NCI-H2029 treated with DMSO at 0.1 percent for 48 hours (cell line): ENCODE data around the gene DMKN.
A peak's percentile ranks its signal among the peaks of the same experiment; 100 is the strongest.

Source experiments
- DNase-seq: peaks from one replicate; lab custom pipeline; 2025; lab: John Stamatoyannopoulos, UW

Gene DMKN

GRCh38 chr19:35549174-35549788 lies 35.8 kb upstream of the DMKN start:
- DNase-seq = peak; percentile 28

DNA sequence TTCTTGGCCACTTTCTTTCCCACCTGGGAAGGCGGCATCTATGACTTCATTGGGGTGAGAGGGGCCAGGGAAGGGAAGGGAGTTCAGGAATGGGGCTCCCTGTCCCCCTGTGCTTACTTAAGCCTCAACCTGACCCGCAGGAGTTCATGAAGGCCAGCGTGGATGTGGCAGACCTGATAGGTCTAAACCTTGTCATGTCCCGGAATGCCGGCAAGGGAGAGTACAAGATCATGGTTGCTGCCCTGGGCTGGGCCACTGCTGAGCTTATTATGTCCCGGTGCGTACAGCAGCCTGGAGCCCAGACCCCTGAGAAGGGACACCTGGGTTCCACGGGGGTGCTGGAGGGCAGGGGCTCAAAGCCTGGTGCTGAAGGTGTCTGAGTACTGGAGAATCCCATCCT lies 33.1 kb upstream of the DMKN start:
- no peak for DNase-seq

DNA sequence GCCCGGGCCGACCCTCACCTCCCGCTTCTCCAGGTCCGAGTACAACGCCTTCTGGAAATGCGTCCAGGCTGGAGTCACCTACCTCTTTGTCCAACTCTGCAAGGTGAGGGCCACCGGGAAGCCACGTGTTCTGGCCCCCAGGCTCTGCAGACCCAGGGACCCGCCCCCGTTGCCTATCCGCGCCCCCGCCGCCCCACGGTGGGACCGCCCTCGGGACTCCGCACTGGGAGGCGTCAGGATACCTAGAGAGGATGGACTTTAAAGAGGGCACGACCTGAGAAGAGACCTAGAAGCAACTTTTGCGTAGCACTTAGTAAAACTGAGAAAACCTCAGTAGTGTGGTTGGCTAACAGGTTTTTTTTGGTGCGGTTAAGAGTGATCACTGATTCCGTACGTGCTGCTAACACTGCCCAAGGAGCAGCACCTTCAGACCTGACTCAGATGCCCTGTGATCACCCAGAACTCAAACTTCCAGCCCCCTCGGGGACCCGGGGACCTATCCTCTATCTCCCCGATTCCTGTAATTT lies 32.5 kb upstream of the DMKN start:
- DNase-seq = no peak

DNA sequence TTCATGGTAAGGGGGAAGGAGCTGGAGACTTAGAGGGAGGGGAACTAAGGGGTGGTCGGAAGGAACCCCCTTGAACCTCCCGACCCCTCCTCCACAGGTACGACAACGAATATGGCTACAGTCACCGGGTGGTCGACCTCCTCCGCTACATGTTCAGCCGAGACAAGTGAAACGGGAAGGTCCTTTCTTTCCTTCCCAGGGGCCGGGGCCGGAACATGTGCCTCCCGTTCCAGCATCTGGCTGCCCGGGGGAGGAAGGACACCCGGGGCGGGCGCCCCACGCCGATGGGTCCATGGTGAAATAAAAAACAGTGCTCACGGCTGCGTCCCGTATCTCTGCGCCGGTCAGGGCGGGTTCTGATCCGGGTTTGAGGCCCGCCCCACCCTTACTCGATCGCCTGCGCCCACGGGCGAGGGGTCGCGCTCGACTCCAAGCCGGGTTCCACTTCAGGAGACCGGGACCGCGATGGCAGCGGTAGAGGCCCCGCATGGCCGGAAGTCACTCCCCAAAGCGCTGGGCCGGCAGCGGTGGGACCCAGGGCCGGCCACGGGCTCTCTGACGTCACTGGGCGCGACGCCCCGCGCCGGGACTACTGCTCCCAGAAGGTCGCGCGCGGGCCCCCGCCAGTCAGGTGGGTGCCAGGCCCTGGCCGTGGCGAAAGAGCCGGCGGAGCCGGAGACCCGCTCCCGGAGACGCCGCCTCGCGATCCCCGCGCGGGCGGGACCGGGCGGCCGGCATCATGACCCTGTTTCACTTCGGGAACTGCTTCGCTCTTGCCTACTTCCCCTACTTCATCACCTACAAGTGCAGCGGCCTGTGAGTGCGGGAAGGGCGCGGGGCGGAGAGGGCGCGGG lies 31.8 kb upstream of the DMKN start, which contains the start of gene TMEM147:
TSS of gene TMEM147 (plus strand) at position 626 of the 854 bp plus-strand sequence. CDS start at position 740, 114 bp downstream.
- peak; percentile 13 for DNase-seq

DNA sequence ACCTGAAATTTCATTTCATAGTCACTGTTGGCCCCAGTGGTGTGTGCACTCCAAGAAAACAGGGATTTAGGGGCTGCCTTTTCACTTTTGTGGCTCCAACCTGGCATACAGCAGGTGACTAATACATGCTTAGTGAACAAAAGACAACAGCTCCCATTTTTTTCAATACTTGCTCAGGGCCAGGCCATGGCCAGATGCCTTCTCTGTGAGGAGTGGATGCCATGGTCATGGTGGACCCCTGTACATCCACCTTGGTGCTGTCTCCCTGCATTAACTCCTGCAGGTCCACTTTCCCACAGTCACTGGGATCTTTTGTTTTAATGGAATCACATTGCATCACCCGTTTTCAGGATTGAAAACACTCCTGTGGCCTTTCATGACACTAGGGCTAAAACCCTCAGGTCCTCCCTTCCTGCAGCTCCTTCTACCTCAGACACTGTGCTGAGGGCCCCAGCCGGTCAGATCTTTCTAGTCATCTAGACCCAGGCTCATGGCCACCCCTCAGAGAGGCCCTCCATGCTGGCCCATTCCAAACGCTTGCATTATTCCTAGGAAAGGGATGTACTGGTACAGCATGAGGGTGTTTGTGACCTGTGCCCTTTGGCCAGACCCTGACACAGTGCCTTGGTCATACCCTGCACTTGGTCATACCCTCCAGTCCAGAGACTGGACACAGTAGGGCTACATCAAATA lies 30.8 kb upstream of the DMKN start:
- DNase-seq = no peak

DNA sequence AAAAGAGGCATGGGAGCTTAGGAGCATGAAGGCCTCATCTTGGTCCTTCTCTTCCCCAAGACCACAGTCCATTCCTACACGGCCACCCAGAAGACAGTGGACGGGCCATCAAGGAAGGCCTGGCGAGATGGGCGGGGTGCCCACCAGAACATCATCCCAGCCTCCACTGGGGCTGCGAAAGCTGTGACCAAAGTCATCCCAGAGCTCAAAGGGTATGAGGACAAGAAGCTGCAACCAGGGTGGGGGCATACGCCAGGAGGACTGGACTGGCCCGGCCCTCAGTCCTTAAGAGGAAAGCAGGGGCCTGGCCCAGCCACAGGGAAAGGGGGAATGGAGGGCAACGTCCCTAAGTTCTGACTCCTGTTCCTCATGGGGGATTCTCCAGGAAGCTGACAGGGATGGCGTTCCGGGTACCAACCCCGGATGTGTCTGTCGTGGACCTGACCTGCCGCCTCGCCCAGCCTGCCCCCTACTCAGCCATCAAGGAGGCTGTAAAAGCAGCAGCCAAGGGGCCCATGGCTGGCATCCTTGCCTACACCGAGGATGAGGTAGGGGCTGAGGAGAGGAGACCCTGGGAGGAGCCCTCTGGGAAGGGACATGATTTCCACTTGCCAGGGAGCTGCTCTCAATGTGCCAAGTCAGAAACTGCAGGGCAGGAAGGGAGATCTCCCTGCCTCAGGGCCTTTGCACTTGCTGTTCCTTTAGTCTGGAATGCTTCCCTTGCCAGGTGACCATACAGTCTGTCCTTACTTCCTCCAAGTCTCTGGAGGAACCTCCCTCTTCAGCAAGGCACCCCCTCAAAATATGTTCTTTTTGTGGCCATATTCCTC lies 30.0 kb upstream of the DMKN start:
- no peak for DNase-seq

DNA sequence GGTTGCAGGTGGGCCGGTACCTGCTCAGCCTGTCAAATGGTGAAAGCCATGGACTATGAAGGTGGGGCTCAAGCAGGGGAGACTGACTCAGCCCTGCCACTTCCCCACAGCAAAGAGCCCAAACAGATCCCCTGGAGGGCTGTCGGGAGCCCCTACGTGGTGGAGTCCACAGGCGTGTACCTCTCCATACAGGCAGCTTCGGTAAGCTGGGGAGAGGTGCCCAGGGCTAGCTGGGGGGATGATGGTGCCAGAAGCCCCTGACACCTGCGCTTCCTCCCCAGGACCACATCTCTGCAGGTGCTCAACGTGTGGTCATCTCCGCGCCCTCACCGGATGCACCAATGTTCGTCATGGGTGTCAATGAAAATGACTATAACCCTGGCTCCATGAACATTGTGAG lies 28.8 kb upstream of the DMKN start:
- no peak for DNase-seq

GRCh38 chr19:35540356-35540927 lies 27.0 kb upstream of the DMKN start:
- no peak for DNase-seq

GRCh38 chr19:35539850-35540249 lies 26.4 kb upstream of the DMKN start:
- DNase-seq = no peak

DNA sequence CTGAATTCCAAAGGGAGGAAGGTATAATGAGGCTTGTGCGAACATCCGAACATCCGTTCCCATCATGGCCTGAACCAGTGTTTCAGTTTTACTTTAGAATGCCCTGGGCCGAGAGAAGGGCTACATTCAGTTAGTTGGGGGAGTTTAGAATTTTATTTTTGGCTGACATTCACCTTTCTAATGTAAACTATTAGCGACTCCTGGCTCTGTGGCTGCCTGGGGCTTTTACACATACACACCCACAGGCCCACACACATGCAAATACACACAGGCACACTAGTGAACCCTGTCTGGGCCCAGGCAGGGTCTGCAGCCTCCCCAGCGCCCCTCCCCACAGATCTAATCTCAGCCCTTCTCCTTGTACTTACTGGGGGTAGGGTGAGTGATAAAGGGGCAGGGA lies 25.9 kb upstream of the DMKN start:
- no peak for DNase-seq

DNA sequence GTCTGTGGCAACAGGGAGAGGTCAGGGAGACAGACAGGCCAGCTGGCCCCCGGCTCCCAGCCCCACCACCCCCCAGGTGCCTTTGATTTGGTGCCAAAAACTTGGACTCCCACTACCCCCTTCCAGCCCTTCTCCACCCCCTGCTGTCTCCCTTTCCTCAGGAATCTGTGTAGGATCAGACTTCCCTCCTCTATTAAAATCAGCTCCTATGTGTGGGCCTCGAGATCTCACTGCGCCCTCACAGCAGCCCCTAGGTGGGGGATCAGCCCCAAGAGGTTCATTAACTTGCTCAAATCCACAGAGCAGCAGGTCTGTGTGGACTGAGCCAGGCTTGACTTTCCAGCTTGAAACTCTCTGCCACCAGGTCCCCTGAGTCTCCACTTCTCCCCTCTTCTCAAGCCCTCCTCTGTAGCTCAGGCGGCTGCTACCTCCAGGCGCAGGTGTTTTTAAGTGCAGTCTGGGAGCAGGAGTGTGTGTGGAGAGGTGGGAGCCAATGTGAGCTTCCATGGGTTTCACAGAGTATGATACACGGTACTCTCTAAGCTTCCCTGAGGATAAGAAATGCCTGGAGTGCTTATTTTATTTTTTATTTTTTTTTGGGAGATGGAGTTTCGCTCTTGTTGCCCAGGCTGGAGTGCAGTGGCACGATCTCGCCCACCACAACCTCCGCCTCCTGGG lies 21.5 kb upstream of the DMKN start:
- DNase-seq = no peak

GRCh38 chr19:35533822-35534392 lies 20.5 kb upstream of the DMKN start:
- no peak for DNase-seq

DNA sequence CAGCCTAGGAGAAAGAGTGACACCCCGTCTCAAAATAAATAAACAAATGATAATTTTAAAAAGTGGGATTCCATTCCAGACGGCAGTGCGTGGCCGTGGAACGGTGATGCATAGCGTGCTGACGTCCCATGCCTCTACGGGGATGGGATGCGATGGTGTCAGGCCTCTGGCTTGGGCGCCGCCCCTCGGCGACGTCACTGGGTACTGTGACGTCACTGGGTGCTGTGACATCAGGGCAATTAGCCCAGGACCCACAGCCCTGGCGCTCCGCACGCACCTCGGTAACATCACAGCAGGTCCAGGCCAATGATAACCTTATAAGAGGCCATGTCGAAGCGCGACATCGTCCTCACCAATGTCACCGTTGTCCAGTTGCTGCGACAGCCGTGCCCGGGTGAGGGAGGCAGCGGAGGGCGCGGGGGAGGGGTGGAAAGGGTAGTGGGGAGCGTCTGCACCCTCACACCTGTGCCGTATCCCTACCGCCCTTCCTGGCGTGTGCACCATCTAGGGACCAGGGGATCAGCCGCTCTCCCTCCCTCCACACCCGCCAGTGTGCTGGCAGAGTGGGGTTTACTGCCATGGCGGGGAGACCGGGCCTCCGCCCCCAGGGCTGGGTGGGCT lies 19.9 kb upstream of the DMKN start, which contains the start of gene GAPDHS:
TSS of gene GAPDHS (plus strand) at position 256 of the 621 bp plus-strand sequence. CDS start at position 328, 72 bp downstream.
- no peak for DNase-seq

- no peak for DNase-seq
These were observed 17.8 kb upstream of the DMKN start for GRCh38 chr19:35531291-35531690.

GRCh38 chr19:35529241-35530218 lies 16.1 kb upstream of the DMKN start:
- DNase-seq = no peak

GRCh38 chr19:35528218-35529038 lies 15.0 kb upstream of the DMKN start, which contains the start of gene SBSN:
Gene SBSN, minus strand, starts transcription at chr19:35528311. Its CDS starts 30 bp downstream, at chr19:35528281.
- no peak for DNase-seq

- DNase-seq = no peak
These were observed 12.4 kb upstream of the DMKN start for GRCh38 chr19:35525873-35526272.
